Esophagus squamous epithelium (tissue), 4 donors: ENCODE measurements around the gene FBXW2.

Experiments
- CTCF ChIP-seq, 6 experiments: fragments of 450-650 bp in 4 of 6; fragments of 200-600 bp in 2 of 6; sonication (generic) in 2 of 6; IDR thresholded peaks; one replicate each; pipeline ENCODE4 v1.5.1; 2016 to 2019; ENCODE audit warnings: antibody characterized with exemption in 6 of 6, mild to moderate bottlenecking in 4 of 6, moderate library complexity in 4 of 6
- POLR2A ChIP-seq, 4 donors: fragments of 450-650 bp; IDR thresholded peaks; one replicate each; pipeline ENCODE4 v1.6.1; 2017; ENCODE audit warnings: antibody characterized with exemption in 4 of 4, mild to moderate bottlenecking in 4 of 4, moderate library complexity in 3 of 4

GRCh38 chr9:120750421-120750820, 42.8 kb downstream of the FBXW2 start:
- no peak for TF ChIP-seq POLR2A (IDR thresholded peaks at IDR 0.05)
- no peak for TF ChIP-seq CTCF (IDR thresholded peaks at IDR 0.05)
